ENCODE results near the gene TCAF2.
A peak's percentile ranks its signal among the peaks of the same experiment; 100 is the strongest.
"Not testable (repeated sequence)": the region's sequence is repeated elsewhere in the genome, so short reads cannot be mapped to it uniquely, and the experiment has no call there.

Gene TCAF2

GRCh38 chr7:143620646-143621045 lies at the start of gene TCAF2:
Gene TCAF2, plus strand, starts transcription at chr7:143620974.
- peak; percentile 84 for DNase-seq

GRCh38 chr7:143571501-143571900 lies 49.3 kb upstream of the TCAF2 start, which contains the start of gene CTAGE15:
Gene CTAGE15, plus strand, starts transcription at chr7:143571801. Its CDS starts 17 bp downstream, at chr7:143571818.
- not testable (repeated sequence) for DNase-seq

GRCh38 chr7:143588183-143588582 lies 32.6 kb upstream of the TCAF2 start:
- not testable (repeated sequence) for DNase-seq

- DNase-seq, result not testable (repeated sequence)
These were observed 30.9 kb upstream of the TCAF2 start for GRCh38 chr7:143589897-143590296.

GRCh38 chr7:143598086-143598485 lies 22.7 kb upstream of the TCAF2 start:
- not testable (repeated sequence) for DNase-seq

GRCh38 chr7:143603549-143603948 lies 17.2 kb upstream of the TCAF2 start:
- DNase-seq, result not testable (repeated sequence)

- DNase-seq, result not testable (repeated sequence)
These were observed 14.7 kb upstream of the TCAF2 start for GRCh38 chr7:143606088-143606487.

- DNase-seq, result not testable (repeated sequence)
These were observed 5.2 kb upstream of the TCAF2 start for GRCh38 chr7:143615545-143615944.

GRCh38 chr7:143617204-143617603 lies 3.6 kb upstream of the TCAF2 start:
- DNase-seq, result not testable (repeated sequence)

- DNase-seq, result peak; percentile 75
These were observed 716 bp upstream of the TCAF2 start for GRCh38 chr7:143620058-143620457.

GRCh38 chr7:143621175-143621574 lies 401 bp downstream of the TCAF2 start:
- not testable (repeated sequence) for DNase-seq

GRCh38 chr7:143622130-143622529 lies 1.4 kb downstream of the TCAF2 start:
- not testable (repeated sequence) for DNase-seq

GRCh38 chr7:143630653-143631052 lies 9.9 kb downstream of the TCAF2 start:
- DNase-seq, result not testable (repeated sequence)

- DNase-seq, result not testable (repeated sequence)
These were observed 11.7 kb downstream of the TCAF2 start for GRCh38 chr7:143632506-143632905.

GRCh38 chr7:143633013-143633618 lies 12.3 kb downstream of the TCAF2 start:
- not testable (repeated sequence) for DNase-seq

GRCh38 chr7:143635364-143636240 lies 14.8 kb downstream of the TCAF2 start:
- DNase-seq, result not testable (repeated sequence)

GRCh38 chr7:143639372-143639771 lies 18.6 kb downstream of the TCAF2 start:
- not testable (repeated sequence) for DNase-seq

- not testable (repeated sequence) for DNase-seq
These were observed 19.9 kb downstream of the TCAF2 start for GRCh38 chr7:143640528-143641189.

- not testable (repeated sequence) for DNase-seq
These were observed 25.8 kb downstream of the TCAF2 start for GRCh38 chr7:143646598-143646997.

GRCh38 chr7:143649902-143650301 lies 29.1 kb downstream of the TCAF2 start:
- not testable (repeated sequence) for DNase-seq

- DNase-seq, result not testable (repeated sequence)
These were observed 29.7 kb downstream of the TCAF2 start for GRCh38 chr7:143650447-143650846.

Data from stimulated activated CD4-positive, alpha-beta T cell treated with anti-CD3 and anti-CD28 coated beads, Interleukin-4, amount 100 ng/mL, for 24 hours (primary cell).